H1 (cell line): ENCODE measurements around the gene MUC5AC.

ENCODE experiments used
- CEBPB ChIP-seq: IDR thresholded peaks from 2 replicates; pipeline ENCODE4 v1.6.1; 2012; ENCODE audit warnings: low read depth, low read length
- CHD2 ChIP-seq: IDR thresholded peaks from 2 replicates; pipeline ENCODE4 v1.6.1; 2012; ENCODE audit warnings: low read length, improper control_type of control experiment
- CREB1 ChIP-seq: IDR thresholded peaks from 2 replicates; pipeline ENCODE4 v1.6.1; 2012; ENCODE audit warnings: inconsistent platforms
- GABPA ChIP-seq: IDR thresholded peaks from 2 replicates; pipeline ENCODE4 v1.6.1; 2011; ENCODE audit warnings: mild to moderate bottlenecking, low read length, moderate library complexity, borderline replicate concordance; ENCODE audit not compliant: insufficient read depth
- JUND ChIP-seq: IDR thresholded peaks from 2 replicates; pipeline ENCODE4 v1.6.1; 2011; ENCODE audit warnings: mild to moderate bottlenecking, improper control_type of control experiment, low read length
- NANOG ChIP-seq: IDR thresholded peaks from 2 replicates; pipeline ENCODE4 v1.6.1; 2011; ENCODE audit warnings: low read length, low read depth, mild to moderate bottlenecking, inconsistent platforms; ENCODE audit not compliant: insufficient read depth, poor library complexity, severe bottlenecking
- PHF8 ChIP-seq: fragments of 200-600 bp; sonication (generic); conservative IDR thresholded peaks from 2 replicates; pipeline ENCODE4 v1.7.1; 2012; ENCODE audit warnings: low read depth, mild to moderate bottlenecking, inconsistent platforms, low read length, moderate library complexity
- POLR2AphosphoS5 ChIP-seq: IDR thresholded peaks from 2 replicates; pipeline ENCODE4 v1.6.1; 2011; ENCODE audit warnings: low read depth, low read length
- RFX5 ChIP-seq: IDR thresholded peaks from 2 replicates; pipeline ENCODE4 v1.6.1; 2011; ENCODE audit warnings: low read depth, low read length, improper control_type of control experiment, borderline replicate concordance
- RNF2 ChIP-seq: fragments of 200-900, 300-1000 bp; sonication (generic); IDR thresholded peaks from 2 replicates; pipeline ENCODE4 v1.7.1; 2016; ENCODE audit warnings: borderline replicate concordance, low read depth, mild to moderate bottlenecking, antibody characterized with exemption, low read length; ENCODE audit not compliant: poor library complexity, severe bottlenecking; ENCODE audit errors: missing control alignments
- SP1 ChIP-seq: IDR thresholded peaks from 2 replicates; pipeline ENCODE4 v1.6.1; 2011; ENCODE audit warnings: low read depth, low read length
- TBP ChIP-seq: IDR thresholded peaks from 2 replicates; pipeline ENCODE4 v1.6.1; 2011; ENCODE audit warnings: low read depth, low read length, improper control_type of control experiment
- TF ChIP-seq, protein P1 (sequence below), 3 experiments: IDR thresholded peaks; 1 replicate in 2 of 3; 2 replicates in 1 of 3; pipeline versions ENCODE4 v1.5.1 to v1.6.1; 2011; ENCODE audit warnings: low read length in 3 of 3, mild to moderate bottlenecking in 3 of 3, inconsistent platforms in 2 of 3, low read depth in 1 of 3, moderate library complexity in 1 of 3; ENCODE audit not compliant: insufficient read depth in 1 of 3; ENCODE audit errors: control extremely low read depth in 1 of 3
- TF ChIP-seq, protein P2 (sequence below): IDR thresholded peaks from 2 replicates; pipeline ENCODE4 v1.6.1; 2012; ENCODE audit warnings: inconsistent platforms

DNA sequence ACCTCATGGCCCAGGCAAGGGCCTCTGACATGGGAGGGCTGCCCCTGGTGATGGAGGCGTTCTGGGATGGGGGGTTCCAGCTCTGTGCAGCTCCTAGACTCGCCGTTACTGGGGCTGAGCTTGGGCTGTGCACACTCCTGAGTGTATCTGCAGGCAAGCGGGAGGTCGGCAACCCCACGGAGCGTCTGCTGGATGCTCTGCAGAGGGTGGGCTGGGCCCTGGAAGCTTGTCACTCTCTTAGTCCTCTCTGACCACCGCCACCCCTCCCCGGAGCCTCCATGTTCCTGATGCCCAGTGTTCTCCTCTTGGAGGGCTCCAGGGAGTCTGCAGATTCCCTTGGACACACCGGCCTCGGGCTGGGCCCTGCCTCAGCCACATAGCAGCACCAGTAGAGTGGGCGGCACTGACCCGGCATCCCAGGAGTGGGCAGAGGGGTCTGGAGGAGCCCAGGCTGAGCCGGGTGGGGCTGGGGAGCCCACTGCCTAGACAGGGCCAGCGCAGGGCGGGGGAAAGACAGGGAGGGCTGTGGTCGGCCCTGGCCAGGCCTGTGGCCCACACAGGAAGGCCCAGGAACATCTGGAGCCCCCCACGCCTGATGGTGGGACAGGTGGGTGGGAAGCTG lies 44.5 kb downstream of the MUC5AC start:
- no peak for TF ChIP-seq RNF2
- TF ChIP-seq, protein P1, sequence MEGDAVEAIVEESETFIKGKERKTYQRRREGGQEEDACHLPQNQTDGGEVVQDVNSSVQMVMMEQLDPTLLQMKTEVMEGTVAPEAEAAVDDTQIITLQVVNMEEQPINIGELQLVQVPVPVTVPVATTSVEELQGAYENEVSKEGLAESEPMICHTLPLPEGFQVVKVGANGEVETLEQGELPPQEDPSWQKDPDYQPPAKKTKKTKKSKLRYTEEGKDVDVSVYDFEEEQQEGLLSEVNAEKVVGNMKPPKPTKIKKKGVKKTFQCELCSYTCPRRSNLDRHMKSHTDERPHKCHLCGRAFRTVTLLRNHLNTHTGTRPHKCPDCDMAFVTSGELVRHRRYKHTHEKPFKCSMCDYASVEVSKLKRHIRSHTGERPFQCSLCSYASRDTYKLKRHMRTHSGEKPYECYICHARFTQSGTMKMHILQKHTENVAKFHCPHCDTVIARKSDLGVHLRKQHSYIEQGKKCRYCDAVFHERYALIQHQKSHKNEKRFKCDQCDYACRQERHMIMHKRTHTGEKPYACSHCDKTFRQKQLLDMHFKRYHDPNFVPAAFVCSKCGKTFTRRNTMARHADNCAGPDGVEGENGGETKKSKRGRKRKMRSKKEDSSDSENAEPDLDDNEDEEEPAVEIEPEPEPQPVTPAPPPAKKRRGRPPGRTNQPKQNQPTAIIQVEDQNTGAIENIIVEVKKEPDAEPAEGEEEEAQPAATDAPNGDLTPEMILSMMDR (IDR thresholded peaks at IDR 0.05; ENCODE audit: control extremely low read depth in 1 of 3, insufficient read depth in 1 of 3, low read depth in 1 of 3, low read length in 3 of 3) = no peak
- TF ChIP-seq POLR2AphosphoS5 = no peak
- no peak for TF ChIP-seq TBP
- no peak for TF ChIP-seq RFX5
- TF ChIP-seq SP1 = no peak
- TF ChIP-seq JUND = no peak
- no peak for TF ChIP-seq CHD2
- TF ChIP-seq, protein P2, sequence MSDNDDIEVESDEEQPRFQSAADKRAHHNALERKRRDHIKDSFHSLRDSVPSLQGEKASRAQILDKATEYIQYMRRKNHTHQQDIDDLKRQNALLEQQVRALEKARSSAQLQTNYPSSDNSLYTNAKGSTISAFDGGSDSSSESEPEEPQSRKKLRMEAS = no peak
- TF ChIP-seq NANOG = no peak
- no peak for TF ChIP-seq CREB1
- TF ChIP-seq PHF8 = no peak
- no peak for TF ChIP-seq CEBPB
- TF ChIP-seq GABPA = no peak
